CD4-positive, alpha-beta T cell treated with Interleukin-15 for 1 hour (primary cell): ENCODE data around the gene PRXL2B.
"Not testable (repeated sequence)": the region's sequence is repeated elsewhere in the genome, so short reads cannot be mapped to it uniquely, and the experiment has no call there.

ENCODE experiments used
- DNase-seq: peaks from one replicate; pipeline ENCODE4 v3.0.0-alpha.2; 2020

The PRXL2B gene, protein sequence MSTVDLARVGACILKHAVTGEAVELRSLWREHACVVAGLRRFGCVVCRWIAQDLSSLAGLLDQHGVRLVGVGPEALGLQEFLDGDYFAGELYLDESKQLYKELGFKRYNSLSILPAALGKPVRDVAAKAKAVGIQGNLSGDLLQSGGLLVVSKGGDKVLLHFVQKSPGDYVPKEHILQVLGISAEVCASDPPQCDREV

DNA sequence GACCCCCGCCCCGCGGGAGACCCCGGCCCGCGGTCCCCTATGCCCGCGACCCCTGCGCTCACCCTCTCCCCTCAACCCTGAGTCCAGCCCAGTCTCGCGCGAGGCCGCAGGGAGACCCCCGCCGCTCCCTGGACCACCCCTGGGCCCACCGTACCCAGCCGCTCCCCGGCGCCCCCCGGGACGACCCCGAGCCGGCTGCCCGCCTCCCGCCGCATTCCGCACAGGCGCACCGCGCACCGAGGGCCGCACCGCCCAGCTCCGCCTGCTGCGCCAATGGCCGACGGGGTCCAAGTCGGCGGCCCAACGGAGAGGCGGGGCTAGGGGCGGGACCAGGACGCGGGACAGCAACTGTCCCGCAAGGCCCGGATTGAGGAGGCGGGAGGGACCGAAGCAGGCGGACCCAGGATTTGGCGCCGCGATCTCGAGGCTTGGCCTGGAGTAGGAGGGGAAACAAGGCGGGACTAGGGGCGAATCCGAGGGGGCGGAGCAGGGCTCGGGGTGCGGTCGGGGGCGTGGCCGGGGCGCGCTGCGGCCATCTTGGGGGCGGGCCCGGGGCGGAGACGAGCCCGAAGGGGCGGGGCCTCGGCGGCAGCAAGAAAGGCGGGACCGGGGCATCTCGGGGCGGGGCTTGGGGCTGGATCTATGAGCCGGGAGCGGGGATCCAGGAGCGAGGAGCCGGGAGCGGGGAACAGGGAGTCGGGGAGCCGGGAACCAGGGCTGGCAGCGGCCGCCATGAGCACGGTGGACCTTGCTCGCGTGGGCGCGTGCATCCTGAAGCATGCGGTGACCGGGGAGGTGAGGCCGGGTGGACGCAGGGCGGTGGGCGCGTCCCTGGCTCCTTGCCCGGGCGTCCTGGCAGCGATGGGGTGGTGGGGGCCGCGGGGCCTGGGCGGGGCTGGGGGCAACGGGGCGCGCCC lies at the start of gene PRXL2B:
PRXL2B (plus strand) TSS at position 624 of the 917 bp plus-strand sequence; CDS start at position 733, 109 bp downstream.
- DNase-seq, result peak; percentile 98

DNA sequence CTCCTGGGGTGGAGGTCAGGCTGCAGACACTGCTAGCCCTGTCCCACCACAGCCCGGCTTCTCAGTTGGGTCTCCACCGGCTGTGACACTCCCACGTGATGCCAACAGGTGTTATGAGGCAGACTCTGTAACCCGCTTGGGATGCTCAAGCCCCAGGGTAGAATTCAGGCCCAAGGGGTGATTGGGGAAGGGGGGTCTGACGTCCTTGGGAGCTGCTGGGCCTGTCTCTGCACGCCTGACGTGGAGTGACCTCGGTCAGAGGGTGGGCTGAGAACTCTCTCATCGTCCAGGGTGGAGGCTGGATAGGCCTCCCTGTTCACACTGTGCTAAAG lies 48.8 kb upstream of the PRXL2B start:
- no peak for DNase-seq

DNA sequence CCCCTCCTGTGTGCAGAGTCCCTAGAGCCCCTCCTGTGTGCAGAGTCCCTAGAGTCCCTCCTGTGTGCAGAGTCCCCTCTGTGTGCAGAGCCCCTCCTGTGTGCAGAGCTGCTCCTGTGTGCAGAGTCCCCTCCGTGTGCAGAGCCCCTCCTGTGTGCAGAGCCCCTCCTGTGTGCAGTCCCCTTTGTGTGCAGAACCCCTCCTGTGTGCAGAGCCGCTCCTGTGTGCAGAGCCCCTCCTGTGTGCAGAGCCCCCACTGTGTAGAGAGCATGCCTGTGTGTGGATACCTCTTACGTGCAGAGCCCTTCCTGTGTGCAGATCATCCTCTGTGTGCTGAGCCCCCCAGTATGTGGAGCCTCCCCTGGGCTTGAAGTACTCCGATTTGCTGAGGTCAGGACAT lies 48.2 kb upstream of the PRXL2B start:
- DNase-seq, result no peak

DNA sequence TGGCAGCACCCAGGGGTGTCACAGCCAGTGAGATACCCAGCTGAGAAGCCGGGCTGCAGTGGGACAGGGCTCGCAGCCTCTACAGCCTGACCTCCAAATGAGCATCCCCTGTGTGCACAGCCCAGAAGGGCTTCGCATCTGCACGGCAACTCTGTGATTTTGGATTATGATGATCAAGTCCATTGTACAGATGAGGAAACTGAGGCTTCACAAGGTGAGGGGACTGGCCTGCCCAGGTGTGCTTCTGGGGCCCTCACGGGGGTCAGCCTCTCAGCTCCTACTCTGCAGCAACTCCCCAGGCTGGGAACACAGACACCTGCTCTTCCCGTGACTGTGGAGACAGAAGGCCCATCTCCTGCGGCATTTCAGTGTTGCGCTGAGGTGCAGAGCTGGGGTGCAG lies 47.7 kb upstream of the PRXL2B start:
- no peak for DNase-seq

DNA sequence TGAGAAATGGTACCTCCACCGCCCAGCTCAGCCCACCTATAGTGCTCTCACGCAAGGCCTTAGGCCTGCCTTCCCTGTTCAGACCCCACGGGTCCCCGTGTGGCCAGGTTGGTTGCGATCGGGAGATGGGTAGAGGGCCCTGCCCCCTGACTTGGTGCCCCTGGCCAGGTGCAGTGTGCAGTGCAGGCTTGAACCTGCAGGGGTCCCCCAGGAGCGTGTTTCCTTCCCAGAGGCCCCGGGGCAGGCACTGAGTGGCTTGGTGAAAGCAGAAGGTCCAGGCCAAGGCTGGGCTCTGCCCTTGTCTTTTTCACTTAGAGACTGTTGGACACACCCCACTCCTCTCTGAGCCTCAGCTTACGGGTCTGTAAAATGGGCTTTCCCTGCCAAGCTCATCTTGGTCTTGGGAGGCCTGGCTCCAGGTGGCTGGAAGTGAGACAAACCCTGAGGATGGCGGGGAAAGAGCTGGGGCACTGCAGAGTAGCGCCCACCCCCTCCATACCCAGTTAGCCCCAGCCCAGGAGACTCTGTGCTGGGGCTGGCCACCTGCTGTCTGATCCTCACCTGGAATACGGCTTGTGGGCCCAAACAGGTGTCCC lies 47.2 kb upstream of the PRXL2B start:
- peak; percentile 27 for DNase-seq

DNA sequence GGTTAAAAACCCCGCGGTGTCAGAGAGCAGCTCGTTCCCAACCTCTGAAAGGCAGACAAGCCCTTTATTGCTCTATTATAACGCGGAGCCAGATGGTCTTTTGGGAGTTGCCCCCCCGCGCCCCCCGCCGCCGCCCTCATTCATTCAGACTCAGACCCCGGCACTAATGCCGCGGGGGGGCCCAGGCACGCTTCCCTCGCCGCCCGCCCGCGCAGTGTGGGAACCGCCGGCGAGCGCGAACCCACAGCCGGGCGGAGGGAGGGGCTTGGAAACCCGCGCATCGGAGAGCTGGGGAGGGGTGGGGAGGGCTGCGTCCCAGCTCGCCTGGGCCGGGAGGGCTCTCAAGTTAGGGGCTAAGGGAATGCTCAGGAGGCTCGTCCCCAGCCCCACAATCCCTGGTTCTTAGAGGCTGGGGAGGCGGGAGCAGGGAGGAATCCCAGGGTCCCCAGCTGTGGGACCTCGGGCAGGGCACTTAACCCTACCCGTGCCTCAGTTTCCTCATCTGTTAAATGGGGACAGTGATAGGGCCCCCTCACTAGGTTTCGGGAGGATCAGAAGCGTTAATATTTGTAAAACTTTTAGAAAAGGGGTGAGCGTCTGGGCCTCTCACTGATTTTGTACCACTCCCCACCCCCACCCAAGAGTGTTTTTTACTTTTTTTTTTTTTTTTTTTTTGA lies 45.6 kb upstream of the PRXL2B start:
- DNase-seq, result no peak

DNA sequence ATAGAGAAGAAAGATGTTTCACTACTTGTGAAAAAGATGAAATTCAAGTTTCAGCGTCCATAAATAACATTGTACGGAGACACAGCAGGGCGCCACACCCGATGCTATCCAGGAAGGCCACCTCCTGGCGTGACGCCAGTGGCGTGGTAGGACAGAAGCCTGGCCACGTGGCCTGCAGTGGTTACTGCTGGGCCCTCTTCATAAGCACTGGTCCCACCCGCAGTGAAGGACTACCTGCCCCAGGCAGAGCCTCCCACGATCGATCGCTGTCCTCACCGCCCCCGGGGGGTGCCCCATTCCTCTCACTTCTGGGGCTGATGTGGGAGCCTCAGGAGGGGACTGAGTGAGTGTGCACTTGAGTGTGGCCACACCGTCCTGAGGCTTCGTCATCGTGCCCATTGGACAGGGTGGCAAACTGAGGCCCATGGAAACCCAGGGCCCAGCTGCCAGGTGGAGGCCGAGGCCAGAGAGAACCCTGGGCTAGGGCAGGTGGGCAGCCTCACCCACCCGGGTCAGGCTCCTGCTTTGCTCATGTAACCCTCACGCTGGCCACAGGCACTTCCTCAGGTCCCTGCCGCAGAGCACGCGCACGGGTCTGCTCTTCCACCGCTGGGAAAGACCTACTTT lies 44.8 kb upstream of the PRXL2B start:
- no peak for DNase-seq

DNA sequence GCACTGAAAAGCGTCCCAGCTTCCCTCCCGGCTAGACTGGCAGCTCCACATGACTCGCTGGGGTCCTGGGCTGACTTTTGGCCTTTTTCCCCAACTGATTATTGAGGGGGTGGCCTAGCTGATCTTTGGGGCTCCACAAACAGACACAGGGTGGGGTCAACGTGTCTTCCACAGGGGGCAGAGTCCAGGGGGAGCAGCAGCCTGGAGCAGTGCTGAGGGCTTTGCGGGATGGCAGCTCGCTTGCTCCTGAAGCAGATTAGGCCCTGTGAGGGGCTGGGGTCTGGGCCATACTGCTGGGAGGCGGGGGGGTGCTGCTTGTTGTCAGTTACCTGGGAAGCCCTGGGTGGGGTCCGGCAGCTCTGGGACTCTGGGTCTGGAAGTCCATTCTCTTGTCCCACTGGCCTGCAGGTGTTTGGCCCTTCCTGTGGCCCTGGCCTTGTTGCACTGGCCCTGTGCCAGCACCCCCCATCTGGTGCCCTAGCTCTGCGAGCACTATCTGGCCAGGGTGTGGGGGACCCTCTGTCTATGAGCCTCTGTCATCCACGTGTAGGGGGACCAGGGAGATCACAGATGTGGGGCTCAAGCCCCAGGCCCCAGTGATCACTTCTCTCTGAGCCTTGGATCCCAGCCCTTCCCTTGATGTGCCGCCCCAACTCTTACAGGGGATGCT lies 44.2 kb upstream of the PRXL2B start:
- DNase-seq, result no peak

DNA sequence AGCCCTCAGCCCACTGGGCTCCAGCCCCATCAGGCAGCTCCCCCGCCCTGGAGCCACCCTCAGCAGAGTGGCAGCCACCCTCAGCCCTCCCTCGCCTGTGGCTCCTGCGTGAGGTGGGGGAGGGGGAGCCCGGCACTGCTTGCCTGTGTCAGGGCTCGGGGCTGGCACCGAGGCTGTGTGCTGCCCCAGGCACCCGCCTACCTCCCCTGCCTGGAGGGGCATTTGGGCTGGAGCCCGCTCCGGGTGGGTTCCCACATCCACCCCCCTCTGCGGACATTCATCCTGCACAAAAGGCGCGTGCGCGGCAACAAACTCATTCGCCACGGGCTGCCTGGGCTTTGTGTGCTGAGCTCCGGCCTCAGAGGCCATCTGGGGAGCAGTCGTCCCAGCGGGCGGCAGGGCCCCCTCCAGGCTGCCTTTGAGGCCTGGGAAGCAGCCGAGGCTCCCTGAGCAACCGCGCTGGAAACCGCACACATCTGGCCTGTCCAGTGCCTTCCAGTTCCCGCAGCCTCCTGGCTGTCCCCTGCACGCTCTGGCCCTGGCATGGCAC lies 43.0 kb upstream of the PRXL2B start:
- DNase-seq, result peak; percentile 36

DNA sequence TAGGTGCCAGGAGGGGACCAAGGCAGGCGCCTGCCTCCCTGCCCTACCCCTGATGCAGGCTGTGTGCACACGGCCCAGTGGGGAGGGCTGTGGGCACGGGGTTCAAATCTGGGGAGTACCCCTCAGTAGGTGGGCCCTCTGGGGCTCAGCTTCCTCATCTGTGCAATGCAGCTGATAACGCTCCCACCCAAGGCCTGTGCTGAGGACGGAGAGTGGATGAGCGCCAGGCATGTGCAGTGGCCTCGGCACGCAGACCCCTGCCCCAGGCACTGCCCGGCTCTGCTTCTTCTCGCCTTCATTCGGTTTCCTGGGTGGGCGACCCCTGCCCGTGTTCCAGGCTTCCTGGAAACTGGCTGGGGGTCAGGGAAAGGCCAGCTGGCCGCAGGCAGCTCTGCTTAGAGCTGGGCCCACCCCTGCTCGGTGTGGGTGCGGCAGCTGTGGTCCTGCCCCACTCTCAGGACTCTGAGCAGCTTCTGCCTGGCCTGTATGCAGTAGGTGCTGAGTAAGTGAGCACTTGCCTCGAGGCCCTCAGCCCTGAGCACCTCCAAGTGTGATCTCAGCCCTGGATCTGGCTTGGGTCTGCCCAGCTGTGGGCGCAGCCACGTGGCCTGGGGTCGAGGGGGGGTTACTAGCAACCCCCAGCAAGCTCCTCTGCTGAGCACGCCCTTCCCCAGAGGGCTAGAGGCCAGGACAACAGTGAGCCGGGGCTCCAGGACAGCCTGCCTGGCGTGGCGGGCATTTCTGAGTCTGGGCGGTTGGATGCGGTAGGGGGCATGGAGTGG lies 42.3 kb upstream of the PRXL2B start:
- no peak for DNase-seq

DNA sequence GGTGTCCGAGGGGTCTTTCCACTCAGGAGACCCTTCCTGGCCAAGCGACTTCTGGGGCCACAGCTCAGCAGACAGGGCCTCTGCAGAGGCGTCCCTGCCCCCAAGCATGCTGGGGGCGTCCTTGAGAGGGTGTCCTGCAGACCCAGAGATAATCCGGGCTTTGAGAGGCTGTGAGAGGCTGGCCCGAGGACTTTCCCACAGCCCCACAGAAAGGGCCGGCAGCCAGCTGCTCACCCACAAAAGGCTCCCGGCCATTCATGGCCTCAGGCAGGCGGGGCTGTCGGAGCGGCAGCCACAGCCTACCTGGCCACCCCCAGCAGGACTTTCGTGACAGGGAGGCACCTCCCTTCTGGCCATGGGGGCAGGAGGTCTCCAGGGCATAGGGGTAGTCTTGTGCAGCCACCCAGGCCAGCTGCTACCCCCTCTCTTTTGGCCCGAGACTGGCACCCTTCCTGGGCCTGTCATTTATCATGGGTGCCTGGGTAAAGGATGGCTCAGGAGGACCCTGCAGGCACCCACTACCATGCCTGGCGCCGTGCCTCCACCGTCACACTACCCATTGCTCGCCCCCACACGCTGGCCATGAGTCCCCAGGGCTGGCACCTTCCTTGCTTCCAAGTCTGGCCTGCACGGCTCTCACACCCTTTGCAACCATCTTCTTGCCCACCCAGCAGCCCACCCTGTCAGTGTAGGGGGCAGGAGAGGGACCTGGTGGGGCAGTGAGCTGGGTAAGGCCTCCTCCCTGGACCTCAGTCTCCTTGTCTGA lies 41.5 kb upstream of the PRXL2B start:
- no peak for DNase-seq

DNA sequence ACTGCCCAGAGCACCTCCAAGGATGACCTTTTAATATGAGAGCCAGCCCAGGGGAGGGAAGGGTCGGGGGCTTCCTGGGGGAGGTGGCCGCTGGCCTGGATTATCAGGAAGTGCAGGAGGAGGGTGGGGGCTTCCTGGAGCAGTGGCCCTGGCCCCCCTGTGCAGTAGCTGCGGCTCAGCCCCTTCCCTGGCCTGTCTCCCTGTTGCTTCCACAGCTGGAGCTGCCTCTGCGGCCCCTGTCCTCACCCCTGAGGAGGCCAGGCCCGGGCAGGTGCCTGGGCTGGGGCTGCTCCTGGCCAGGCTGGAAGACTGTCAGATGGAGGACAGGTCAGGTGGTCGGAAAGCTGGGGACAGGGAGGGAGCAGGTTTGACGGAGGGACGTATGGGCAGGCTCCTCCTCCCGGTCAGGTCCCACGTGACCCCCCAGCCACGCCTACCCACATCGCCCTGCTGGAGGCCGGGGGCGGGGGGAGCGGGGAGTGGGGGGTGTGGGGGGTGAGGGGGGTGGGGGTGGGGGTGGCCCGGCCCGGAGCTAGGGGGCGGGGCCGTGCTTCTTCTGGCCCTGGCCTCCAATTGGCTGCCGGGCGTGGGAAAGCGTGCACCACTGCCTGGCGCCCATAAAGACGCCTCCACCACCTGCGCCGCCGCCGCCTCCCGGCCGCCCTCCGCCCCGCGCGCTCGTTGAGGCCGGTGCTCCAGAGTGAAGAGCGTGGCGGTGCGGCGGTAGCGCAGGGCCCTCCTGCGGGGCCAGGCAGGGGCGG lies 40.6 kb upstream of the PRXL2B start:
- peak; percentile 95 for DNase-seq

DNA sequence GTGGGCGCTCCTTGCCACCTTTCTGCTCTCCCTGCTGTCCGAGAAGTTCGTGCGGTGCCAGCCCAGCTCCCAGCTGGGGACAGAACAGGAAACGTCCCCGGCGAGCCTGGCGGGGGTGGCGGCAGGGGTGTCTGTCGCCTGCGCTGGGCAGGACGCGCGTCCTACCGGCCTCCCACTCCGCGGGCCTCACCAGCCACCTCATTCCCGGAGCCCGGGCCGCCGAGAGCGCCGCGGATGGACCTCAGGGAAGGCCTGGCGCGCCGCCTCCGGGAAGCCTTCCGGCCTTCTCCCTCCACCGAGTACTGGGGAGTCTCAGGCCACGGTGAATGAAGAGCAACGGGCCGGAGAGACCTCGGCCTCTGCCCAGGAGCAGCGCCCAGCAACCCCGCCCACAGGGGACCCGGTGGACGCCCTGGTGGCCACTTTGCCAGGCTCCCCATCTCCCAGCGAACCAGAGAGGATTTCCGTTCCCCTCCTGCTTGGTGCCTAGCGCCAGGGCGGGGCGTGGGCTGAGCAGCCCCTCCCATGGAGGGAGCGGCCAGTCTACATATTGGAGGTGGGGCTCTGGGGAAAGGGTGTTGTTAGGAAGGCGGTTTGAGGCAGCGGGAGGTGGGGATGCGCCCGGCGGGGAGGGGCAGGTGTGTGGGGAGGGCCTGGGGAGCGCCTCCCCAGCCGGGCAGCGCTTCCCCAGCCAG lies 39.9 kb upstream of the PRXL2B start:
- peak; percentile 90 for DNase-seq

DNA sequence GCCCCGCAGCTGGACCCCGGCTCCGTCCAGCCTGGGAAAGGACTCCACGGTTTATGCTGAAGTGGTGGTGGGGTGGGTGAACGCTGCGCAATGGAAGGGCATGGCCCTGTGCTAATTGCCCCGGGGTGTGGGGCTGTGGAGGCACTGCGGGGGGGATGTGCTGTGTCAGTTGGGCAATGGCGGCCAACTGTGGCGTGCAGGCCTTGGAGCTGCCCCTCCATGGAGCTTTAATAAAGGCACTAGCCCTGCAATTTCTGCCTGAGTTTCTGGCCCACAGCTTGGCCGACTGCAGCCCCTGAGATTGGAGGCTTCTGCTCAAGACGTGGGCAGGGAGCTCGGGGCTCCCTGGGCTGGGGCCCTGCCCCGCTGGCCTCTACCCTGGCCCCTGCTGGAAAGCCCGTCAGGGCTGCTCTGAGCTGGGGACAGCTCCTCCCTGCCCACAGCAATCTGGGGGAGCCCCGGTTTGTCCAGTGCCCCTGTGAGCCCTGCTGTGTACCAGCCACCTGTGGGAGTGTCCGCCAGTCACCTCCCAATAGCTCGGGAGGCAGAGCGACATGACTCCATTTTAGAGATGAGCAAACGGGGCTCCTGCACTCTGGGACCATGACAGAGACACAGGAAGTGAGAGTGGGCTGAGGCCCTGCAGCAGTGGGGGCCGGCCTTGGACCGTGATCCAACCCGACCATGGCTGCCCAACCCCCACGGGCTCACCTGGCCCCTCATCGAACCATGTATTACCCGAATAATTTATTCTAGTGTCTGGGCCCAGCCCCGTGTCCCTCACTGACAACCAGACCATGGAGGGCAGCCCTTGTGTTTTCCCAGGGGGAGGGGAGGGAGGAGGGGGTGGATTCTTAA lies 39.1 kb upstream of the PRXL2B start:
- DNase-seq, result no peak

DNA sequence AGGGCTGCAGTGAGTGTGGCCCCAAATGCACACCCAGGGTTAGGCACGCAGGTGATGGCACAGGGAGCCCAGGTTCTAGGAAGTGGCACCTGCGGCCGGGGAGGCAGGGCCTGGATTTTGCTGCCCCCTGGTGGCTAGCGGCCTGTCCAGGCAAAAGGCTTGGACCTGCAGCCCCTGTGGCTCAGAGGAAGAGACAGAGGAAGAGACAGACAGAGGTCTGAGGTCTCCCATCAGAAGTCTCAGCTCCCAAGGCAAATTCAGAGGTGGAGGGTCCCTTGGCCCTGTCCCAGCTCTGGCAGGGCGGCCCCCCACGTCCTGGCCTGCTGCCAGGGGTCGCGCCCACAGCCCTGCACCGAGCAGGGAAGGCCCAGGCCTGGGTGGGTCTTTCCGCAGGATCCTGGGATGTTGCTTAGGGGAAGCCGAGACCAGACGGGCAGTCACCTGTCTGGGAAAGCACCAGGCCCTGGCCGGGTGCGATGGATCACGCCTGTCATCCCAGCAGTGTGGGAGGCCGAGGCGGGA lies 38.4 kb upstream of the PRXL2B start:
- DNase-seq, result peak; percentile 88

DNA sequence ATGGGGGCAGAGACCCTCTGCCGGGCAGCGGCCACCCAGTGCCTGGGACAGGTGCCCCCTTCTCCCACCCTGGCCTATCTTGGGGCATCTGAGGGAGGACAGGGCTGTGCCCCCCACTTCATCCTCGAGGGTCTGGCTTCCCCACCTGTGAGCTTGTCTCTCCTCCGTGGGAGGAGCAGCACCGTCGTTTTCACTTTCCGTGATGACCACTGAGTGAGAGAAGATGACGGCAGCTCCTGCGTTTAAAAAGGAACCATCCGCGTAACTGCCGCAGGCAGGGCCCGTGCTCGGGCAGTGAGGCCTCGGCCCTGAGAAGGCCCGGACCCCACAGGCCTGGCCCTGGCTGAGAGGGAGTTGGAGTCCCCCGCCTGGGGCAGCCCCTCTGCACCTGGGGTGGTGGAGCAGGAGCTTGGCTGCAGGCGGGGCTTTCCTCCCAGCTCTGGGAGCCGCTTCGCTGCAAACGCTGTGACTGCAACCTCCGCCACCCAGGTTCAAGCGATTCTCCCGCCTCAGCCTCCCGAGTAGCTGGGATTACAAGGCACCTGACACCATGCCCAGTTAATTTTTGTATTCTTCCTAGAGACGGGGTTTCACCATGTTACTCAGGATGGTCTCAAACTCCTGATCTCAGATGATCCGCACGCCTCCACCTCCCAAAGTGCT lies 37.1 kb upstream of the PRXL2B start:
- not testable (repeated sequence) for DNase-seq

DNA sequence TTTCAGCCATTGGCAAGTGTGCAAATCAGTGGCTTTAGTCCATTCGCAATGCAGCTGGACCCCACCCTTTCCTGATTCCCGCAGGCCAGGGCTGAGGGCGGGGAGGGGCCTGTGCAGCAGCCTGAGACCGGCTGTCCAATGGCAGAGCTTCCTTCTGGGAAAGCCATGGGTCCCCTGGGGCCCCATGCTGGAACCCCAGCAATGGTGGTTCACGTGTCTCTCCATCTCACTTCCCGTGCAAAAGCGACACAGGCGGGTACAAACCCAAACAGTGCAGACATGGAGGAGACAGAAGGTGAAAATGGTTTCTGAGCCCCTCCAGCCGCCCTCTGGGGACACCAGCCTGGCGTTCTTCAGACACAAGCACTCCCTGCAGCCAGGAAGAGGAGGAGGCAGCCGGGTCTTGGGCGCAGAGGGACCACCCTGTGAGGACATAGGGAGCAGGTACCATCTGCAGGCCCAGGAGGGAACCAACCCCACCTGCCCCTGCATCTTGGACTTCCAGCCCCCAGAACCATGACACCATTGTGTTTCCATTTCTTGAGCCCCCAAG lies 36.2 kb upstream of the PRXL2B start:
- not testable (repeated sequence) for DNase-seq
